Thyroid gland (tissue), 4 donors: ENCODE results near the gene FAM180A. TPM values are rescaled to one million over a fixed set of nuclear protein-coding genes. Genes with fewer than 3 reads are reported as not detected.

Source experiments
- DNase-seq, 2 donors: peaks; one replicate each; pipeline ENCODE4 v3.0.0-alpha.2; 2019
- H3K27ac ChIP-seq, 3 donors: fragments of 200-600 bp; sonication (generic); 1 replicate in 2 of 3; 2 replicates in 1 of 3; pipeline ENCODE4 v1.5.1; 2016 to 2019; ENCODE audit warnings: mild to moderate bottlenecking in 1 of 3, moderate library complexity in 1 of 3
- H3K27me3 ChIP-seq: fragments of 200-600 bp; sonication (generic); one replicate; pipeline ENCODE4 v1.5.1; 2019
- H3K36me3 ChIP-seq, 2 donors: fragments of 200-600 bp; sonication (generic); one replicate each; pipeline ENCODE4 v1.5.1; 2016 to 2019
- H3K4me1 ChIP-seq, 2 donors: fragments of 200-600 bp; sonication (generic); one replicate each; pipeline ENCODE4 v1.5.1; 2017 to 2019
- H3K4me3 ChIP-seq, 3 donors: fragments of 200-600 bp; sonication (generic); replicated peaks in 1 of 3; 1 replicate in 2 of 3; 2 replicates in 1 of 3; pipeline ENCODE4 v1.5.1; 2016; ENCODE audit warnings: mild to moderate bottlenecking in 1 of 3
- H3K9me3 ChIP-seq: fragments of 200-600 bp; sonication (generic); one replicate; pipeline ENCODE4 v1.5.1; 2017
- CTCF ChIP-seq, 6 experiments: fragments of 200-600 bp in 3 of 6; fragments of 450-650 bp in 3 of 6; sonication (generic) in 3 of 6; IDR thresholded peaks; one replicate each; pipeline ENCODE4 v1.5.1; 2016 to 2019; ENCODE audit warnings: antibody characterized with exemption in 6 of 6, mild to moderate bottlenecking in 2 of 6, inconsistent platforms in 1 of 6, moderate library complexity in 1 of 6
- POLR2A ChIP-seq, 2 donors: fragments of 450-650 bp; IDR thresholded peaks; one replicate each; pipeline ENCODE4 v1.6.1; 2017; ENCODE audit warnings: antibody characterized with exemption in 2 of 2, mild to moderate bottlenecking in 2 of 2, moderate library complexity in 1 of 2
- WGBS, 2 donors: methylation state at CpG; one replicate each; pipeline ENCODE4 v1.1.5; 2017; 5-methylcytosine and 5-hydroxymethylcytosine counted together
- intact Hi-C: fragments of 100-400 bp; cut with DNase I; formaldehyde crosslinking; loops from one replicate; pipeline ENCODE4 v1.15.1; 2023
- total RNA-seq, 4 donors: library from RNA; depleted of rRNA; stranded (reverse); fragments of >200 nt; gene quantifications; one replicate each; pipeline ENCODE4 v1.2.3, GENCODE V29; 2016

The FAM180A gene
- total RNA-seq, 4 donors from 2014 or later = 2.7 to 5.0 (median 3.5) TPM

DNA sequence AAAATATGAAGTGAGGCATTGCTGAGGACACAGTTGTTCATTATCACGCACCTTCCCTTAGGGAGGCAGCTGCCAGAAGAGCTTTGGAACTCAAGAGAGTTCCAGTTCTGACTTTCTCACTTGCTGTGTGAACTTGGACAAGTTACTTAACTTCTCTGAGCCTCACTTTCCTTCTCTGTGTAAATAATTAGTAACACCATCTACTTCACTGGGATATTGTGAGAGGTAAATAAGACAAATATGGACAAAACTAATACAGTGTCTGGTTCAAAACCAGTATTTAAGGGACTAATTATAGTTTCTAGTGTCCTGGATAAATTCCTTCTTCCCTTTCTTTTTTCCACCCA, 14.3 kb downstream of the FAM180A start:
- H3K27me3 ChIP-seq = no peaks in the 10 kb centered on the region
- H3K27ac ChIP-seq = no peak overlapping the region
- intact Hi-C loops = no loop called here
- WGBS, 2 donors = 85 to 100% methylated on average over 1 of the region's 1 CpG
- H3K4me3 ChIP-seq = no peak overlapping the region
- no peaks in the 10 kb centered on the region for H3K4me1 ChIP-seq
- H3K9me3 ChIP-seq = no peaks in the 10 kb centered on the region
- no peak for DNase-seq
- no peak for TF ChIP-seq POLR2A (IDR thresholded peaks at IDR 0.05)
- no peak for TF ChIP-seq CTCF (IDR thresholded peaks at IDR 0.05)
- no peaks in the 10 kb centered on the region for H3K36me3 ChIP-seq

DNA sequence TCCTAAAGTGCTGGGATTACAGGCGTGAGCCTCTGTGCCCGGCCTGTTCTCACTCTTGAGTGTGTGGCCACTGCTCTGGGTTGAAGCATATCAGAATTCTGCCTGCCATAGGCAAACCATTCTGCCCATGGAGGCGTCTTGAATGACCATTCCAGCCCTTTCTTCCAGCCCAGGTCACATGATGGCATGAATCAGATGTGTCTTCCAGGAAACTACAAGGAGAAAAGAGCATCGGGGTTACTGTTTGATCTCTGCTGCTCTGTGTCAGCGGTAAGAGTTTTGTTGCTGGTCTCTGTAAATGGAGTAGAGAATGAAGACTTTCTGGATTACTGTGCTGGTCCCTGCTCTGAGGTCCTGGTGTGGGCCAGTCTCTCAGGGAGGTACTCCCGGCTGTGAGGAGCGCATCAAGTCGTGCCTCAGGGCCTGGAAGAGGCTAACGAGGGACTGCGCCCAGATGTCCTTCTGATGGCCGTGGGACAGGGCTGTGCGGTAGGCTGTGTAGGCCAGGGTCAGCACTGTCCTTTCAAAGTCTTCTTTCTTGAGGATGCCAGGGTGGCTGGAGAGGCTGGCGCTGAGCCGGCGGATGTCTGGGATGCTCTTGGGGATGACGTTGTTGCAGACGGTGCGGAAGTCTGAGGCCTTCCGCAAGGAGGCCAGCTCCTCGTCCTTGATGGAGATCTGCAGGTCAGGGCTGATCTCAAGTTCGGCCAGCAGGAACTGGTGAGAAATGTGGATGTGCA, 14.8 kb downstream of the FAM180A start:
- no peak for TF ChIP-seq CTCF (IDR thresholded peaks at IDR 0.05)
- no peak for TF ChIP-seq POLR2A (IDR thresholded peaks at IDR 0.05)
- H3K4me1 ChIP-seq = no peaks in the 10 kb centered on the region
- WGBS, 2 donors = 92 to 93% methylated on average over 17 to 20 of the region's 21 CpGs
- DNase-seq = no peak
- no peaks in the 10 kb centered on the region for H3K27me3 ChIP-seq
- H3K36me3 ChIP-seq = no peaks in the 10 kb centered on the region
- no peaks in the 10 kb centered on the region for H3K9me3 ChIP-seq
- intact Hi-C loops = no loop called here
- no peak overlapping the region for H3K4me3 ChIP-seq
- H3K27ac ChIP-seq = no peak overlapping the region

GRCh38 chr7:135731131-135731530, 17.5 kb downstream of the FAM180A start:
- Histone ChIP-seq H3K4me3 (no peak overlapping the region), H3K27me3 (no peaks in the 10 kb centered on the region), H3K9me3 (no peaks in the 10 kb centered on the region), H3K27ac (no peak overlapping the region), H3K36me3 (no peaks in the 10 kb centered on the region), H3K4me1 (no peaks in the 10 kb centered on the region)
- no peak for DNase-seq
- intact Hi-C loops = no loop called here
- 88% methylated on average over 4 of the region's 4 CpGs for WGBS, 2 donors
- TF ChIP-seq POLR2A (IDR thresholded peaks at IDR 0.05) = no peak
- no peak for TF ChIP-seq CTCF (IDR thresholded peaks at IDR 0.05)

DNA sequence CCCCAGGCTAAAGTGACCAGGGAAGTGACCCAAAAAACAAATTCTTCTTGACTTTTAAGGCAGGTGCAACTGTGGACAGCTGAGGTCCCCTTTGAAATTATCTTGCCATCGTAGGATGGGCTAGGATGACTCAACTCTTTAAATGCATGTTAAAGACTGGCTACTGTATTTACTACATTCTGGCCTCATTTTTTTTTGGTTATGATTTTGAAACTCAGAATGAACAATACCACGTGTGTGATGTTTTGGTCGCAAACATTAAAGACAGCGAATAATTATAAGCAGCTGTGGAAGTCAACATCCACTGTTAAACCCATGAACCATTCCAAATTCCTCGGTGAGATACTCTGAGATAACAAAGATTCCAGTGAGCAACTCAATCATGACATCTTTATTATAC, 19.4 kb downstream of the FAM180A start:
- no peak overlapping the region for H3K27ac ChIP-seq
- intact Hi-C loops = no loop called here
- H3K4me3 ChIP-seq = no peak overlapping the region
- TF ChIP-seq POLR2A (IDR thresholded peaks at IDR 0.05) (no peak), CTCF (IDR thresholded peaks at IDR 0.05) (no peak)
- H3K4me1 ChIP-seq = no peaks in the 10 kb centered on the region
- no peaks in the 10 kb centered on the region for H3K9me3 ChIP-seq
- 74 to 80% methylated on average over 5 of the region's 5 CpGs for WGBS, 2 donors
- DNase-seq = no peak
- no peaks in the 10 kb centered on the region for H3K27me3 ChIP-seq
- H3K36me3 ChIP-seq = no peaks in the 10 kb centered on the region

DNA sequence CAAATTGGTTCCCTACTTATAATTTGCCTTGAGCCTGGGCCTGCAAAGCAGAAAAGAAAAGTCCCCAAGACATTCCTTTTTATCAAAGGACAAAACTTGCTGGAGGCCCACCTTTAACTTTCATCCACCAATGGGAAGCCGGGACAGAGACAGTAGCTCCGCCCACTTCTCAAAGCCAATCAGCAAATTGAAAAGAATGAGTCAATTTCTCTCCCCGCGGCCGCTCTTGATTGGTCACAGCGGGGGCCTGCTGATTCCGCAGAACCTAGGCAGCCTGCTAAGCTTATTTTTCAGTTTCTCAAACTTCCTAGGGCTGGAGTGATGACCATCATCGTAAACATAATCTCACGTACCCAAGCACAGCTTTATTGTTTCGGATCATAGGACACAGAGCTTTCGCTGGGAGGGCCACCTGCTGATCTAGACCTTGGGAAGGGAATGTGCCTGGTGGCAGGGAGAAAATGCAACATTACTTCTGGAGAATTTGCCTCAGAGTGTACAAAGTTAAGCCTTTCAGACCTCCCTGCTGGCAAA, 20.4 kb downstream of the FAM180A start, which contains the start of gene SLC13A4:
TSS of gene SLC13A4 (minus strand) at position 51 of the 534 bp plus-strand sequence. CDS start 690 bp downstream, outside the sequence.
- no peaks in the 10 kb centered on the region for H3K4me1 ChIP-seq
- DNase-seq = no peak
- TF ChIP-seq CTCF (IDR thresholded peaks at IDR 0.05) = no peak
- TF ChIP-seq POLR2A (IDR thresholded peaks at IDR 0.05) = no peak
- no peaks in the 10 kb centered on the region for H3K36me3 ChIP-seq
- intact Hi-C loops = no loop called here
- H3K4me3 ChIP-seq = no peak within 1 kb of the TSS
- WGBS, 2 donors = 86 to 94% methylated on average over 11 of the region's 11 CpGs
- H3K27me3 ChIP-seq = no peaks in the 10 kb centered on the region
- no peak within 1 kb of the TSS for H3K27ac ChIP-seq
- no peaks in the 10 kb centered on the region for H3K9me3 ChIP-seq
